AG09319 (cell line): Measurements from ENCODE around the gene PCDH15.

Source experiments
- DNase-seq: peaks from one replicate; pipeline ENCODE4 v3.0.0-alpha.2; 2010; ENCODE audit warnings: low read depth; ENCODE audit errors: extremely low read depth
- CTCF ChIP-seq: IDR thresholded peaks from 2 replicates; pipeline ENCODE4 v1.5.1; 2011; ENCODE audit warnings: low read depth, mild to moderate bottlenecking, inconsistent platforms, low read length, moderate library complexity

PCDH15 gene

GRCh38 chr10:53840653-53841052 is 960.4 kb downstream of the PCDH15 start:
- no peak for TF ChIP-seq CTCF
- DNase-seq, result no peak

GRCh38 chr10:53839440-53840039 is 961.5 kb downstream of the PCDH15 start:
- TF ChIP-seq CTCF, result no peak; the same call in none of the 2 replicates
- DNase-seq, result no peak

GRCh38 chr10:53836638-53837037 is 964.4 kb downstream of the PCDH15 start:
- DNase-seq, result no peak
- TF ChIP-seq CTCF, result no peak

GRCh38 chr10:53833908-53834307 is 967.1 kb downstream of the PCDH15 start:
- no peak for TF ChIP-seq CTCF
- DNase-seq, result no peak

GRCh38 chr10:53827261-53827660 is 973.8 kb downstream of the PCDH15 start:
- TF ChIP-seq CTCF, result no peak
- no peak for DNase-seq

GRCh38 chr10:53808677-53809372 is 992.2 kb downstream of the PCDH15 start:
- no peak for TF ChIP-seq CTCF
- DNase-seq, result no peak

- DNase-seq, result no peak
- TF ChIP-seq CTCF, result no peak
These were observed 1014.7 kb downstream of the PCDH15 start for GRCh38 chr10:53786236-53786900.
